Measurements from ENCODE around the gene HMOX1.
"Not testable (repeated sequence)": the region's sequence is repeated elsewhere in the genome, so short reads cannot be mapped to it uniquely, and the experiment has no call there.

The HMOX1 gene

GRCh38 chr22:35381424-35382009, 621 bp downstream of the HMOX1 start:
- Mint-ChIP-seq H3K9me3 (no peaks in the 10 kb centered on the region), H3K27me3 (ENCODE audit: low read depth) (peaks cover 37% of the 10 kb centered on the region), H3K36me3 (ENCODE audit: low read depth) (no peaks in the 10 kb centered on the region), H3K27ac (no peak overlapping the region), H3K4me3 (peak overlapping the region; percentile 60), H3K4me1 (ENCODE audit: low read depth) (peaks cover 22% of the 10 kb centered on the region)

GRCh38 chr22:35383679-35384071, 2.8 kb downstream of the HMOX1 start:
- no peak overlapping the region for H3K4me3 Mint-ChIP-seq
- no peak overlapping the region for H3K27ac Mint-ChIP-seq
- H3K4me1 Mint-ChIP-seq (ENCODE audit: low read depth), result peaks cover 12% of the 10 kb centered on the region
- no peaks in the 10 kb centered on the region for H3K36me3 Mint-ChIP-seq (ENCODE audit: low read depth)
- H3K27me3 Mint-ChIP-seq (ENCODE audit: low read depth), result peaks cover 37% of the 10 kb centered on the region
- H3K9me3 Mint-ChIP-seq, result no peaks in the 10 kb centered on the region

GRCh38 chr22:35384527-35384926, 3.6 kb downstream of the HMOX1 start:
- H3K27me3 Mint-ChIP-seq (ENCODE audit: low read depth), result peaks cover 34% of the 10 kb centered on the region
- H3K4me1 Mint-ChIP-seq (ENCODE audit: low read depth), result peaks cover 12% of the 10 kb centered on the region
- H3K27ac Mint-ChIP-seq, result no peak overlapping the region
- H3K36me3 Mint-ChIP-seq (ENCODE audit: low read depth), result no peaks in the 10 kb centered on the region
- no peaks in the 10 kb centered on the region for H3K9me3 Mint-ChIP-seq
- no peak overlapping the region for H3K4me3 Mint-ChIP-seq

GRCh38 chr22:35384975-35385588, 4.2 kb downstream of the HMOX1 start:
- Mint-ChIP-seq H3K36me3 (ENCODE audit: low read depth) (no peaks in the 10 kb centered on the region), H3K27me3 (ENCODE audit: low read depth) (peaks cover 35% of the 10 kb centered on the region), H3K4me1 (ENCODE audit: low read depth) (peaks cover 12% of the 10 kb centered on the region), H3K4me3 (no peak overlapping the region), H3K9me3 (no peaks in the 10 kb centered on the region), H3K27ac (no peak overlapping the region)

- Mint-ChIP-seq H3K9me3 (no peaks in the 10 kb centered on the region), H3K4me3 (no peak overlapping the region)
These were observed 5.9 kb downstream of the HMOX1 start for GRCh38 chr22:35386670-35387288.

GRCh38 chr22:35390933-35391332, 10.0 kb downstream of the HMOX1 start:
- H3K27ac Mint-ChIP-seq, result no peak overlapping the region
- no peaks in the 10 kb centered on the region for H3K4me1 Mint-ChIP-seq (ENCODE audit: low read depth)
- peaks cover 5% of the 10 kb centered on the region for H3K27me3 Mint-ChIP-seq (ENCODE audit: low read depth)
- no peaks in the 10 kb centered on the region for H3K36me3 Mint-ChIP-seq (ENCODE audit: low read depth)
- H3K9me3 Mint-ChIP-seq, result no peaks in the 10 kb centered on the region
- no peak overlapping the region for H3K4me3 Mint-ChIP-seq

More at GRCh38 chr22:35386670-35387288, 5.9 kb downstream of the HMOX1 start:
- Mint-ChIP-seq H3K36me3 (ENCODE audit: low read depth) (no peaks in the 10 kb centered on the region), H3K27me3 (ENCODE audit: low read depth) (peaks cover 24% of the 10 kb centered on the region), H3K4me1 (ENCODE audit: low read depth) (peaks cover 1% of the 10 kb centered on the region), H3K27ac (no peak overlapping the region)

GRCh38 chr22:35392357-35392756, 11.5 kb downstream of the HMOX1 start:
- Mint-ChIP-seq H3K9me3 (no peaks in the 10 kb centered on the region), H3K4me1 (ENCODE audit: low read depth) (no peaks in the 10 kb centered on the region), H3K36me3 (ENCODE audit: low read depth) (no peaks in the 10 kb centered on the region), H3K27me3 (ENCODE audit: low read depth) (peaks cover 5% of the 10 kb centered on the region), H3K27ac (no peak overlapping the region), H3K4me3 (no peak overlapping the region)

GRCh38 chr22:35393116-35394010, 12.5 kb downstream of the HMOX1 start:
- H3K9me3 Mint-ChIP-seq, result no peaks in the 10 kb centered on the region
- no peak overlapping the region for H3K27ac Mint-ChIP-seq
- no peaks in the 10 kb centered on the region for H3K36me3 Mint-ChIP-seq (ENCODE audit: low read depth)
- H3K4me3 Mint-ChIP-seq, result no peak overlapping the region
- no peaks in the 10 kb centered on the region for H3K4me1 Mint-ChIP-seq (ENCODE audit: low read depth)
- peaks cover 5% of the 10 kb centered on the region for H3K27me3 Mint-ChIP-seq (ENCODE audit: low read depth)

GRCh38 chr22:35394011-35394312, 13.1 kb downstream of the HMOX1 start:
- H3K4me3 Mint-ChIP-seq, result no peak overlapping the region
- H3K36me3 Mint-ChIP-seq (ENCODE audit: low read depth), result no peaks in the 10 kb centered on the region

GRCh38 chr22:35394810-35395563, 14.1 kb downstream of the HMOX1 start:
- Mint-ChIP-seq H3K9me3 (no peaks in the 10 kb centered on the region), H3K27ac (no peak overlapping the region), H3K36me3 (ENCODE audit: low read depth) (peaks cover 2% of the 10 kb centered on the region), H3K27me3 (ENCODE audit: low read depth) (peaks cover 1% of the 10 kb centered on the region), H3K4me3 (no peak overlapping the region), H3K4me1 (ENCODE audit: low read depth) (peaks cover 3% of the 10 kb centered on the region)

More at GRCh38 chr22:35394011-35394312, 13.1 kb downstream of the HMOX1 start:
- Mint-ChIP-seq H3K27me3 (ENCODE audit: low read depth) (peaks cover 5% of the 10 kb centered on the region), H3K9me3 (no peaks in the 10 kb centered on the region), H3K27ac (no peak overlapping the region), H3K4me1 (ENCODE audit: low read depth) (no peaks in the 10 kb centered on the region)

- not testable (repeated sequence) for H3K27me3 Mint-ChIP-seq (ENCODE audit: low read depth); H3K4me3 Mint-ChIP-seq; H3K27ac Mint-ChIP-seq; H3K9me3 Mint-ChIP-seq
- Mint-ChIP-seq H3K36me3 (ENCODE audit: low read depth) (peaks cover 10% of the 10 kb centered on the region), H3K4me1 (ENCODE audit: low read depth) (peaks cover 11% of the 10 kb centered on the region)
These were observed 15.7 kb downstream of the HMOX1 start for GRCh38 chr22:35396622-35397021.

- no peak overlapping the region for H3K27ac Mint-ChIP-seq
- H3K4me3 Mint-ChIP-seq, result no peak overlapping the region
- H3K4me1 Mint-ChIP-seq (ENCODE audit: low read depth), result peaks cover 16% of the 10 kb centered on the region
- H3K9me3 Mint-ChIP-seq, result no peaks in the 10 kb centered on the region
- H3K27me3 Mint-ChIP-seq (ENCODE audit: low read depth), result no peaks in the 10 kb centered on the region
- peaks cover 10% of the 10 kb centered on the region for H3K36me3 Mint-ChIP-seq (ENCODE audit: low read depth)
These were observed 16.4 kb downstream of the HMOX1 start for GRCh38 chr22:35397095-35397904.

- Mint-ChIP-seq H3K9me3 (no peaks in the 10 kb centered on the region), H3K27me3 (ENCODE audit: low read depth) (no peaks in the 10 kb centered on the region), H3K27ac (peak overlapping the region; percentile 63), H3K4me1 (ENCODE audit: low read depth) (peaks cover 24% of the 10 kb centered on the region), H3K36me3 (ENCODE audit: low read depth) (peaks cover 11% of the 10 kb centered on the region), H3K4me3 (peak overlapping the region; percentile 99)
These were observed 17.7 kb downstream of the HMOX1 start for GRCh38 chr22:35398591-35398973.

Data from T-helper 1 cell treated with Interleukin-12 subunit alpha and Interleukin-12 subunit beta and Interleukin-4 antibody, amounts not matched to agents 30 μg/mL and 1 μg/mL, for 36 hours (primary cell).